Prostate gland (tissue), 2 donors: Measurements from ENCODE around the gene PCDH9.

Experiments
- POLR2A ChIP-seq: fragments of 450-650 bp; IDR thresholded peaks from one replicate; pipeline ENCODE4 v1.6.1; 2016; ENCODE audit warnings: antibody characterized with exemption, mild to moderate bottlenecking
- POLR2AphosphoS5 ChIP-seq: sonication (generic); formaldehyde crosslinking; IDR thresholded peaks from one replicate; pipeline ENCODE4 v1.6.1; 2017; ENCODE audit warnings: antibody characterized with exemption
- TF ChIP-seq, protein P1 (sequence below), 4 experiments: fragments of 200-600 bp in 2 of 4; fragments of 450-650 bp in 2 of 4; sonication (generic) in 2 of 4; IDR thresholded peaks; 1 replicate in 3 of 4; 2 replicates in 1 of 4; pipeline ENCODE4 v1.5.1; 2016 to 2019; ENCODE audit warnings: antibody characterized with exemption in 4 of 4, mild to moderate bottlenecking in 2 of 4, moderate library complexity in 2 of 4

- TF ChIP-seq, protein P1, sequence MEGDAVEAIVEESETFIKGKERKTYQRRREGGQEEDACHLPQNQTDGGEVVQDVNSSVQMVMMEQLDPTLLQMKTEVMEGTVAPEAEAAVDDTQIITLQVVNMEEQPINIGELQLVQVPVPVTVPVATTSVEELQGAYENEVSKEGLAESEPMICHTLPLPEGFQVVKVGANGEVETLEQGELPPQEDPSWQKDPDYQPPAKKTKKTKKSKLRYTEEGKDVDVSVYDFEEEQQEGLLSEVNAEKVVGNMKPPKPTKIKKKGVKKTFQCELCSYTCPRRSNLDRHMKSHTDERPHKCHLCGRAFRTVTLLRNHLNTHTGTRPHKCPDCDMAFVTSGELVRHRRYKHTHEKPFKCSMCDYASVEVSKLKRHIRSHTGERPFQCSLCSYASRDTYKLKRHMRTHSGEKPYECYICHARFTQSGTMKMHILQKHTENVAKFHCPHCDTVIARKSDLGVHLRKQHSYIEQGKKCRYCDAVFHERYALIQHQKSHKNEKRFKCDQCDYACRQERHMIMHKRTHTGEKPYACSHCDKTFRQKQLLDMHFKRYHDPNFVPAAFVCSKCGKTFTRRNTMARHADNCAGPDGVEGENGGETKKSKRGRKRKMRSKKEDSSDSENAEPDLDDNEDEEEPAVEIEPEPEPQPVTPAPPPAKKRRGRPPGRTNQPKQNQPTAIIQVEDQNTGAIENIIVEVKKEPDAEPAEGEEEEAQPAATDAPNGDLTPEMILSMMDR (IDR thresholded peaks at IDR 0.05): no peak
- no peak for TF ChIP-seq POLR2AphosphoS5
- no peak for TF ChIP-seq POLR2A
These were observed 702.0 kb downstream of the PCDH9 start for GRCh38 chr13:66528180-66528579.
